Peyer's patch (tissue), 4 donors: ENCODE measurements around the gene SNAP25.

Experiments used
- CTCF ChIP-seq, 6 experiments: fragments of 450-650 bp in 4 of 6; fragments of 200-600 bp in 2 of 6; sonication (generic) in 1 of 6; IDR thresholded peaks; one replicate each; pipeline ENCODE4 v1.5.1; 2017 to 2019; ENCODE audit warnings: antibody characterized with exemption in 6 of 6, mild to moderate bottlenecking in 3 of 6, moderate library complexity in 1 of 6
- POLR2A ChIP-seq, 2 donors: fragments of 450-650 bp; IDR thresholded peaks; one replicate each; pipeline ENCODE4 v1.5.1; 2017; ENCODE audit warnings: antibody characterized with exemption in 2 of 2, mild to moderate bottlenecking in 2 of 2, moderate library complexity in 2 of 2

GRCh38 chr20:10308652-10309051 is 90.0 kb downstream of the SNAP25 start:
- TF ChIP-seq CTCF (IDR thresholded peaks at IDR 0.05) = no peak
- TF ChIP-seq POLR2A (IDR thresholded peaks at IDR 0.05) = no peak
